SK-N-SH treated with all-trans-retinoic acid at 6 μM for 48 hours (cell line): ENCODE data around the gene PEAK3.

Experiments used
- ATAC-seq: fragments of 200-7000 bp; cut with Tn5 transposase; 3 replicates; pipeline ENCODE4 v1.9.1; 2020; ENCODE audit warnings: mild to moderate bottlenecking, moderate library complexity
- ARNTL ChIP-seq: fragments of 450-650 bp; formaldehyde crosslinking; IDR thresholded peaks from 2 replicates; pipeline ENCODE4 v1.5.0; 2020; ENCODE audit warnings: low read depth, mild to moderate bottlenecking, moderate library complexity, borderline replicate concordance
- BACH2 ChIP-seq: fragments of 250-450 bp; sonication (Bioruptor Pico); IDR thresholded peaks from 2 replicates; pipeline ENCODE4 v1.9.0; 2021; ENCODE audit warnings: mild to moderate bottlenecking, borderline replicate concordance
- CREB5 ChIP-seq: fragments of 250-450 bp; sonication (Bioruptor Pico); IDR thresholded peaks from 2 replicates; pipeline ENCODE4 v1.5.1; 2020; ENCODE audit warnings: low read depth, mild to moderate bottlenecking, moderate library complexity
- CSDC2 ChIP-seq: fragments of 250-450 bp; sonication (Bioruptor Pico); IDR thresholded peaks from 2 replicates; pipeline ENCODE4 v1.5.0; 2020; ENCODE audit warnings: mild to moderate bottlenecking, moderate library complexity
- CSRNP3 ChIP-seq: fragments of 250-450 bp; sonication (Bioruptor Pico); IDR thresholded peaks from 2 replicates; pipeline ENCODE4 v1.5.1; 2021; ENCODE audit warnings: mild to moderate bottlenecking, moderate library complexity
- ESRRG ChIP-seq: fragments of 250-450 bp; sonication (Bioruptor Pico); IDR thresholded peaks from 2 replicates; pipeline ENCODE4 v1.6.1; 2021; ENCODE audit warnings: mild to moderate bottlenecking
- GLIS3 ChIP-seq: fragments of 250-450 bp; sonication (Bioruptor Pico); IDR thresholded peaks from 2 replicates; pipeline ENCODE4 v1.5.0; 2020; ENCODE audit warnings: mild to moderate bottlenecking, moderate library complexity
- ISL1 ChIP-seq: fragments of 250-450 bp; sonication (Bioruptor Pico); IDR thresholded peaks from 2 replicates; pipeline ENCODE4 v2.1.2; 2022; ENCODE audit warnings: mild to moderate bottlenecking, moderate library complexity
- OSR1 ChIP-seq: fragments of 250-450 bp; sonication (Bioruptor Pico); IDR thresholded peaks from 2 replicates; pipeline ENCODE4 v1.8.0; 2022; ENCODE audit warnings: moderate library complexity, mild to moderate bottlenecking, inconsistent platforms
- PATZ1 ChIP-seq: fragments of 250-450 bp; sonication (Bioruptor Pico); IDR thresholded peaks from 2 replicates; pipeline ENCODE4 v1.8.0; 2020; ENCODE audit warnings: mild to moderate bottlenecking, moderate library complexity, borderline replicate concordance
- POU6F1 ChIP-seq: fragments of 250-450 bp; sonication (Bioruptor Pico); IDR thresholded peaks from 2 replicates; pipeline ENCODE4 v1.8.0; 2021; ENCODE audit warnings: low read depth, mild to moderate bottlenecking, moderate library complexity, borderline replicate concordance
- PPARA ChIP-seq: fragments of 250-450 bp; sonication (Bioruptor Pico); IDR thresholded peaks from 2 replicates; pipeline ENCODE4 v1.5.0; 2020; ENCODE audit warnings: mild to moderate bottlenecking, borderline replicate concordance
- RARB ChIP-seq: fragments of 250-450 bp; sonication (Bioruptor Pico); IDR thresholded peaks from 2 replicates; pipeline ENCODE4 v1.8.0; 2021; ENCODE audit warnings: mild to moderate bottlenecking, moderate library complexity
- SNAI2 ChIP-seq: fragments of 250-450 bp; sonication (Bioruptor Pico); IDR thresholded peaks from 2 replicates; pipeline ENCODE4 v1.5.0; 2020; ENCODE audit warnings: mild to moderate bottlenecking, moderate library complexity
- TCF4 ChIP-seq: fragments of 250-450 bp; sonication (Bioruptor Pico); IDR thresholded peaks from 2 replicates; pipeline ENCODE4 v1.8.0; 2021; ENCODE audit warnings: mild to moderate bottlenecking, moderate library complexity, borderline replicate concordance
- TOX ChIP-seq: fragments of 250-450 bp; sonication (Bioruptor Pico); IDR thresholded peaks from 2 replicates; pipeline ENCODE4 v1.8.0; 2021; ENCODE audit warnings: mild to moderate bottlenecking, moderate library complexity, borderline replicate concordance
- TSHZ2 ChIP-seq: fragments of 250-450 bp; sonication (Bioruptor Pico); IDR thresholded peaks from 2 replicates; pipeline ENCODE4 v1.5.0; 2020; ENCODE audit warnings: mild to moderate bottlenecking, moderate library complexity
- ZFP3 ChIP-seq: fragments of 250-450 bp; sonication (Bioruptor Pico); IDR thresholded peaks from 2 replicates; pipeline ENCODE4 v1.5.0; 2020; ENCODE audit warnings: mild to moderate bottlenecking, moderate library complexity
- ZFP30 ChIP-seq: fragments of 450-650 bp; formaldehyde crosslinking; IDR thresholded peaks from 2 replicates; pipeline ENCODE4 v1.5.0; 2022; ENCODE audit warnings: mild to moderate bottlenecking, moderate library complexity
- ZNF565 ChIP-seq: fragments of 450-650 bp; formaldehyde crosslinking; conservative IDR thresholded peaks from 2 replicates; pipeline ENCODE4 v1.5.0; 2020; ENCODE audit warnings: low read depth, mild to moderate bottlenecking, moderate library complexity
- ZNF70 ChIP-seq: fragments of 450-650 bp; formaldehyde crosslinking; IDR thresholded peaks from 2 replicates; pipeline ENCODE4 v1.5.0; 2020; ENCODE audit warnings: mild to moderate bottlenecking, moderate library complexity
- ZNF8 ChIP-seq: fragments of 450-650 bp; formaldehyde crosslinking; IDR thresholded peaks from 2 replicates; pipeline ENCODE4 v1.5.0; 2020; ENCODE audit warnings: mild to moderate bottlenecking, moderate library complexity

PEAK3 gene

GRCh38 chr19:2239771-2240770, 41.9 kb downstream of the PEAK3 start:
- ATAC-seq, result peak; percentile 15
- no peak for TF ChIP-seq RARB
- TF ChIP-seq ZFP3, result no peak
- TF ChIP-seq CREB5 (CRISPR knock-in tag), result no peak
- no peak for TF ChIP-seq ISL1 (CRISPR knock-in tag)
- TF ChIP-seq ZNF565, result no peak
- TF ChIP-seq SNAI2 (CRISPR knock-in tag), result no peak
- TF ChIP-seq CSRNP3, result no peak
- no peak for TF ChIP-seq PATZ1 (CRISPR knock-in tag)

- TF ChIP-seq CSDC2 (CRISPR knock-in tag) (no peak), BACH2 (CRISPR knock-in tag) (no peak), ISL1 (CRISPR knock-in tag) (no peak), ZNF70 (CRISPR knock-in tag) (no peak), TSHZ2 (CRISPR knock-in tag) (no peak), SNAI2 (CRISPR knock-in tag) (no peak), TOX (CRISPR knock-in tag) (no peak), OSR1 (CRISPR knock-in tag) (no peak), ZNF565 (no peak), ESRRG (CRISPR knock-in tag) (no peak), CREB5 (CRISPR knock-in tag) (no peak), RARB (no peak), TCF4 (CRISPR knock-in tag) (no peak), PPARA (CRISPR knock-in tag) (no peak), ZFP30 (CRISPR knock-in tag) (no peak), GLIS3 (CRISPR knock-in tag) (no peak)
- ATAC-seq, result no peak
These were observed 42.8 kb downstream of the PEAK3 start for GRCh38 chr19:2239173-2239572.

GRCh38 chr19:2237869-2238153, 44.2 kb downstream of the PEAK3 start:
- ATAC-seq, result no peak
- no peak for TF ChIP-seq BACH2 (CRISPR knock-in tag)
- TF ChIP-seq ZNF70 (CRISPR knock-in tag), result no peak
- TF ChIP-seq ZFP30 (CRISPR knock-in tag), result no peak
- no peak for TF ChIP-seq TSHZ2 (CRISPR knock-in tag)
- TF ChIP-seq ZNF8, result no peak
- TF ChIP-seq ZNF565, result no peak
- TF ChIP-seq ARNTL (CRISPR knock-in tag), result no peak
- no peak for TF ChIP-seq POU6F1 (CRISPR knock-in tag)
- TF ChIP-seq GLIS3 (CRISPR knock-in tag), result no peak
- TF ChIP-seq CREB5 (CRISPR knock-in tag), result no peak
